DND-41 (cell line): Measurements from ENCODE around the gene AFF2.

Source experiments
- ATAC-seq: fragments of 200-7000 bp; cut with Tn5 transposase; 3 replicates; pipeline ENCODE4 v1.9.1; 2021; ENCODE audit warnings: low read depth; ENCODE audit not compliant: insufficient read depth
- DNase-seq: peaks from one replicate; pipeline ENCODE4 v3.0.0-alpha.2; 2020
- H2AFZ ChIP-seq: 2 replicates; pipeline ENCODE4 v1.6.0; 2012; ENCODE audit warnings: low read depth, low read length
- H3K27ac ChIP-seq: 2 replicates; pipeline ENCODE4 v1.5.1; 2012; ENCODE audit warnings: low read length, inconsistent platforms
- H3K27me3 ChIP-seq: fragments of 200-600 bp; sonication (generic); 2 replicates; pipeline ENCODE4 v1.6.0; 2012; ENCODE audit warnings: low read length, mild to moderate bottlenecking, inconsistent platforms; ENCODE audit not compliant: insufficient read depth, poor library complexity
- H3K36me3 ChIP-seq: 2 replicates; pipeline ENCODE4 v1.5.1; 2012; ENCODE audit warnings: low read length, inconsistent platforms; ENCODE audit not compliant: insufficient read depth
- H3K4me1 ChIP-seq: 2 replicates; pipeline ENCODE4 v1.5.1; 2012; ENCODE audit warnings: mild to moderate bottlenecking, low read length; ENCODE audit not compliant: insufficient read depth
- H3K4me2 ChIP-seq: 2 replicates; pipeline ENCODE4 v1.6.0; 2012; ENCODE audit warnings: mild to moderate bottlenecking, moderate library complexity, low read length, inconsistent platforms; ENCODE audit not compliant: insufficient read depth
- H3K4me3 ChIP-seq, 2 experiments: fragments of 200-600 bp in 1 of 2; shearing (Covaris generic) in 1 of 2; 2 replicates each; pipeline ENCODE4 v1.5.1; 2012 to 2016; ENCODE audit warnings: inconsistent platforms in 2 of 2, low read length in 2 of 2, mild to moderate bottlenecking in 2 of 2, low read depth in 1 of 2, moderate library complexity in 1 of 2
- H3K79me2 ChIP-seq: 2 replicates; pipeline ENCODE4 v1.6.0; 2012; ENCODE audit warnings: low read length, inconsistent platforms; ENCODE audit not compliant: insufficient read depth
- H3K9ac ChIP-seq: 2 replicates; pipeline ENCODE4 v1.6.0; 2012; ENCODE audit warnings: low read depth, mild to moderate bottlenecking, inconsistent platforms, low read length, moderate library complexity
- H3K9me3 ChIP-seq: 2 replicates; pipeline ENCODE4 v1.5.1; 2012; ENCODE audit warnings: low read length, moderate library complexity, mild to moderate bottlenecking, inconsistent platforms; ENCODE audit not compliant: insufficient read depth, severe bottlenecking
- H4K20me1 ChIP-seq: 2 replicates; pipeline ENCODE4 v1.6.0; 2012; ENCODE audit warnings: low read length; ENCODE audit not compliant: insufficient read depth
- EZH2 ChIP-seq: IDR thresholded peaks from 3 replicates; pipeline ENCODE4 v1.6.1; 2012; ENCODE audit warnings: borderline replicate concordance, low read depth, mild to moderate bottlenecking, moderate library complexity, low read length, inconsistent platforms; ENCODE audit not compliant: severe bottlenecking
- TF ChIP-seq, protein P1 (sequence below): IDR thresholded peaks from 2 replicates; pipeline ENCODE4 v1.5.1; 2012; ENCODE audit warnings: borderline replicate concordance, low read length, moderate library complexity, mild to moderate bottlenecking; ENCODE audit not compliant: poor library complexity, severe bottlenecking; ENCODE audit errors: extremely low read depth

AFF2 gene

DNA sequence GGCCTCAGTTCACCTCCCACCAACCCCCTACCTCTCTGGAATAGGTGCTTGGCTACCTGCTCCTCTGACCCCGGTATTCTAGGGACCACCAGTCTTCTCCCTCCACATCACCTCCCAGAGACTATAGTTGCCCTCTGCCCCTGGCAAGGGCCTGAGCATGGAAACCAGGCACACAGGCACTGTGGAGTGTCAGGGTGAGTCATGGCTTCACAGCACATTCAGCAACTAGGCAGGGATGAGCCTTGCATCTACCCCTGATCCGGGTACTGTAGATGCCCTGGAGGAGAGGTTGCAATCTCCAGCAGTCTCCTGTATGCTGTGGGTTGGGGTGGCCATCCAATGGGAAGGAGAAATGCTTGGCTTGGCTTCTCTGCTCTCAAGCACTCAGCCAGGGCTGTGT is 532.0 kb downstream of the AFF2 start:
- Histone ChIP-seq H3K27me3 (no peaks in the 10 kb centered on the region), H4K20me1 (no peaks in the 10 kb centered on the region), H3K4me3 (no peak overlapping the region), H3K36me3 (no peaks in the 10 kb centered on the region), H3K4me2 (no peak overlapping the region), H3K9ac (no peak overlapping the region), H2AFZ (no peak overlapping the region), H3K79me2 (no peaks in the 10 kb centered on the region), H3K9me3 (no peaks in the 10 kb centered on the region), H3K27ac (no peak overlapping the region), H3K4me1 (no peaks in the 10 kb centered on the region)
- TF ChIP-seq, protein P1, sequence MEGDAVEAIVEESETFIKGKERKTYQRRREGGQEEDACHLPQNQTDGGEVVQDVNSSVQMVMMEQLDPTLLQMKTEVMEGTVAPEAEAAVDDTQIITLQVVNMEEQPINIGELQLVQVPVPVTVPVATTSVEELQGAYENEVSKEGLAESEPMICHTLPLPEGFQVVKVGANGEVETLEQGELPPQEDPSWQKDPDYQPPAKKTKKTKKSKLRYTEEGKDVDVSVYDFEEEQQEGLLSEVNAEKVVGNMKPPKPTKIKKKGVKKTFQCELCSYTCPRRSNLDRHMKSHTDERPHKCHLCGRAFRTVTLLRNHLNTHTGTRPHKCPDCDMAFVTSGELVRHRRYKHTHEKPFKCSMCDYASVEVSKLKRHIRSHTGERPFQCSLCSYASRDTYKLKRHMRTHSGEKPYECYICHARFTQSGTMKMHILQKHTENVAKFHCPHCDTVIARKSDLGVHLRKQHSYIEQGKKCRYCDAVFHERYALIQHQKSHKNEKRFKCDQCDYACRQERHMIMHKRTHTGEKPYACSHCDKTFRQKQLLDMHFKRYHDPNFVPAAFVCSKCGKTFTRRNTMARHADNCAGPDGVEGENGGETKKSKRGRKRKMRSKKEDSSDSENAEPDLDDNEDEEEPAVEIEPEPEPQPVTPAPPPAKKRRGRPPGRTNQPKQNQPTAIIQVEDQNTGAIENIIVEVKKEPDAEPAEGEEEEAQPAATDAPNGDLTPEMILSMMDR = no peak
- no peak for TF ChIP-seq EZH2
- ATAC-seq = no peak
- no peak for DNase-seq

DNA sequence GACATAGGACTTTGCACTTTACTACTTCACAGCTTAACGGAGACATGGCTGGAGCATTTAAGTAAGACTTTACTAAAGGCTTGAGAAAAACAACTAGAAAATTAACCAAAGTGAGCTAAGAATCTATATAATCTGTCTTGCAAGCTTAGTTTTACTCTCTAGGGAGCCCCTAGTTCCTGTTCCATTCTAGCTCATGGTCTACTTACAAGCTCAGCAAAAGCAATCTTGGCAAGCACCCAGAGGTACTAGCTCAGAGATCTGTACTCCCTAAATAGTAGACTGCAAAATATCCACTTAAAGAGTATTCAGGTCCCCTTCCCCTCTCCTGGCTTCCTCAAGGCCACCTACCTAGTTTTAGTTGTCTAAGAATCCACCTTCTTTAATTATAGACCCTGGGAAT is 535.7 kb downstream of the AFF2 start:
- Histone ChIP-seq H4K20me1 (no peaks in the 10 kb centered on the region), H3K27ac (no peak overlapping the region), H3K4me2 (no peak overlapping the region), H3K27me3 (no peaks in the 10 kb centered on the region), H2AFZ (no peak overlapping the region), H3K79me2 (no peaks in the 10 kb centered on the region), H3K9ac (no peak overlapping the region), H3K9me3 (no peaks in the 10 kb centered on the region), H3K4me1 (no peaks in the 10 kb centered on the region), H3K36me3 (no peaks in the 10 kb centered on the region), H3K4me3 (no peak overlapping the region)
- ATAC-seq (no peak), DNase-seq (no peak)
- TF ChIP-seq, protein P1 = no peak
- TF ChIP-seq EZH2 = no peak

DNA sequence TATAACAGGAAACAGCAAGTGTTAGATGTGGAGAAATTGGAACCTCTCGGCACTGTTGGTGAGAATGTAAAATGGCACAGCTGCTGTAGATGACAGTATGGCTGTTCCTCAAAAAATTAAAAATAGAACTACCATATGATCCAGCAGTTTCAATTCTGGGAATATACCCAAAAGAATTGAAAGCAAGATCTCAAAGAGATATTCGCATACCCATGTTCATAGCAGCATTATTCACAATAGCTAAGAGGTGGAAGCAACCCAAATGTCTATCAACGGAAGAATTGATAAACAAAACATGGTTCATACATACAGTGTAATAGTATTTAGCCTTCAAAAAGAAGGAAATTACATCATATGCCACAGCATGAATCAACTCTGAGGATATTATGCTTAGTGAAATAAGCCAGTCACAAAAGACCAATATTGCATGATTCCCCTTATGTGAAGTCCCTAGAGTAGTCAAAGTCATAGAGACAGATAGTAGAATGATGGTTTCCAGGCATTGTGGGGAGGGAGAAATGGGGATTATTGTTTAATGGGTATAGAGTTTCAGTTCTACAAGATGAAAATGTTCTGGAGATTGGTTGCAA is 537.0 kb downstream of the AFF2 start:
- Histone ChIP-seq H3K36me3 (no peaks in the 10 kb centered on the region), H2AFZ (no peak overlapping the region), H4K20me1 (no peaks in the 10 kb centered on the region), H3K79me2 (no peaks in the 10 kb centered on the region), H3K27ac (no peak overlapping the region), H3K9me3 (no peaks in the 10 kb centered on the region), H3K4me2 (no peak overlapping the region), H3K4me1 (no peaks in the 10 kb centered on the region), H3K27me3 (no peaks in the 10 kb centered on the region), H3K4me3 (no peak overlapping the region), H3K9ac (no peak overlapping the region)
- no peak for TF ChIP-seq EZH2
- TF ChIP-seq, protein P1 = no peak
- DNase-seq (no peak), ATAC-seq (no peak)

DNA sequence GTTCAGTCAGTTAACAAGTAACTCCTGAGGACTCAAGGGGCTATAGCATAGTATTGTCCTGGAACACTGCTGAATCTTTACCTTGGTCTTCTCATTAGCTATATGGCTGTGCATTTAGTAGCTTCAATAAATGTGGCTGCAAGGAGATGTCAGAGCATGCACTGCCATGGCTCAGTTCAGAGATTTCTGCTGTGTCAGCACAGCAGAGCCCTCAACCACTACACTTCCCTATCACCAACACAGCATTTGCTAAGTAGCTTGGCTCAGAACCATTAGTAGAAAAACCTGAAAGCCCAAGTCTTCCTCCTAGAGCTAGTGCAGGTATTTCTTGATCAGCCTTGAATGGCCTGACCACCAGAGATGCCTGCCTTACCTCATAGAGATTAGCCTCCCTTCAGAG is 538.6 kb downstream of the AFF2 start:
- H3K27ac ChIP-seq = no peak overlapping the region
- no peak overlapping the region for H3K4me3 ChIP-seq
- no peaks in the 10 kb centered on the region for H3K36me3 ChIP-seq
- ATAC-seq = no peak
- no peak for TF ChIP-seq EZH2
- TF ChIP-seq, protein P1 = no peak
- H3K9me3 ChIP-seq = no peaks in the 10 kb centered on the region
- H3K4me2 ChIP-seq = no peak overlapping the region
- no peak for DNase-seq
- H3K27me3 ChIP-seq = no peaks in the 10 kb centered on the region
- H3K9ac ChIP-seq = no peak overlapping the region
- H3K4me1 ChIP-seq = no peaks in the 10 kb centered on the region
- H4K20me1 ChIP-seq = no peaks in the 10 kb centered on the region
- H3K79me2 ChIP-seq = no peaks in the 10 kb centered on the region
- H2AFZ ChIP-seq = no peak overlapping the region
